IPS DF 19.7 (cell line): Measurements from ENCODE around the gene C1QL4.
A peak's percentile ranks its signal among the peaks of the same experiment; 100 is the strongest.

ENCODE experiments used
- DNase-seq: peaks from one replicate; pipeline ENCODE4 v3.0.0-alpha.2; 2013; ENCODE audit warnings: low read depth, low spot score

Gene C1QL4

DNA sequence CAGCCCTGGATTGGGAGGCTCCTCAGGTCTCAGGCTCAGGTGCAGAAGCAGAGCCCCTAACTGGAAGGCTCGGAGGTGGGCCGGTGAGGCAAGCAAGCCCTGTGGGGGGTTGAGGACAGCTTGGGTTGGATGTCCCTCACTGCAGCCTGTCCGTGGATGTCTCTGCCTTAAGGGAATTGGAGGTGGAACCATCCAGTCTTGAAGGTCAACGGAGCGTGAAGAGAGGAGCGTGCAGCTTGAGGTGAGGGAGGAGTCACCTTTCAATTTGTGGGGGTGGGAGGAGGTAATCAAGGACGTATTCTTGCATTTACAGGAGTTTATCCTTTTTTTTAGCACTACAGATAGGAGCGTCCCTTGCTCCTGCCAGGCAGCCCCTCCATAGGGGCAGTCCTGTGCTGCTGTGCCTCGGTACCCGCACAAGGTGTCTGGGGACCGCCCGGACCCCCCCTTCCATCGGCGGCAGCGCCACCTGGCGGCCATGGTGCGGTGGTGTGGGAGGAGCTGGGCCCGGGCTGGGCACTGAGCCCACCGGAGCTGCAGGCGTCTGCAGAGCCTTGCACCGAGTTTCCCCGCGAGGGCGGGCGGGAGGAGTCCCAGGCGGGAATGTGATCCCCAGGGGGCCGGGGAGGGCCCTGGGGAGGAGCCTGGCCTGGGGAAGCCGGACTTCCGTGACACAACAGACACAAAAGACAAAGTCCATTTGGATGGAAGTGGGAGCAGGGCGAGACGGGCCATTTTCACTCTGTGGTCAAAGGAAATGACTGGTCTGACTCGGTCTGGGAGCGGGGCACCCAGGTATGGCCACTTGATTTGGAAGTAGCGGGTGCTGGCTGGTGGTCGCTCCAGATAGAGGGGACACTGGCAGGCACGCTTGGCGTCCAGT is 10.6 kb upstream of the C1QL4 start:
- DNase-seq, result no peak

DNA sequence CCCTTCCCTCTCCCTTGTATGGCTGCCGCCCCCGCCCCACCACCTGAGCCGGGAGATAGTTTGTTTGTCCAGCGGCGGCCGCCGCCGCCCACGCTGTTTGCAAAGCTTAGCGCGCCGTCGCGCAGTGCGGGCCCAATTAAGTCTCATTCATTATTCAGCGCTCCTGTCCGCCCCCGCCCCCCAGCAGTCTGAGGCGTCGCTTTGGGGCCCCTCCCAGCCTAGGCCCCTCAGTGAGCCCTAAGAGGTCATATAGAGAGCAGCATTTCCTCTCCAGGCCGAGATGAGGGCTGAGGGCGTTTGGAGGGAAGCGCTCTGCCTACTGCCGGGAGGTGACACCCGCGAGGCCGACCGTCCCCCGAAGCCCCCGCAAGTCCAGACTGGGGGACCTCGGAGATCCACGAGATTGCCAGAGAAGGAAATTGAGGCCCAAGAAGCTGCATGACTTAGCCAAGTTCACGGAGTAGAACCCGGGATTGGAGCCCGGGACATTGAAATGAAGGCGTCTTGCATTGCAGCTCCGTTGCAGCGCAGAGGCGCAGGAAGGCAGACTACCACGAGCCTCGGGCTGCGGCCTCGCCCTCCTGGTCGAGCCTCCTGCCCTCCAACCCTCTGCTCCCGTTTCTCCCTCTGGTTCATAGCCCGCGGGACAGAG is 9.8 kb upstream of the C1QL4 start, which contains the start of gene DNAJC22:
TSS of gene DNAJC22 (plus strand) at position 230 of the 652 bp plus-strand sequence. CDS start 1,985 bp downstream, outside the sequence.
- DNase-seq, result no peak

DNA sequence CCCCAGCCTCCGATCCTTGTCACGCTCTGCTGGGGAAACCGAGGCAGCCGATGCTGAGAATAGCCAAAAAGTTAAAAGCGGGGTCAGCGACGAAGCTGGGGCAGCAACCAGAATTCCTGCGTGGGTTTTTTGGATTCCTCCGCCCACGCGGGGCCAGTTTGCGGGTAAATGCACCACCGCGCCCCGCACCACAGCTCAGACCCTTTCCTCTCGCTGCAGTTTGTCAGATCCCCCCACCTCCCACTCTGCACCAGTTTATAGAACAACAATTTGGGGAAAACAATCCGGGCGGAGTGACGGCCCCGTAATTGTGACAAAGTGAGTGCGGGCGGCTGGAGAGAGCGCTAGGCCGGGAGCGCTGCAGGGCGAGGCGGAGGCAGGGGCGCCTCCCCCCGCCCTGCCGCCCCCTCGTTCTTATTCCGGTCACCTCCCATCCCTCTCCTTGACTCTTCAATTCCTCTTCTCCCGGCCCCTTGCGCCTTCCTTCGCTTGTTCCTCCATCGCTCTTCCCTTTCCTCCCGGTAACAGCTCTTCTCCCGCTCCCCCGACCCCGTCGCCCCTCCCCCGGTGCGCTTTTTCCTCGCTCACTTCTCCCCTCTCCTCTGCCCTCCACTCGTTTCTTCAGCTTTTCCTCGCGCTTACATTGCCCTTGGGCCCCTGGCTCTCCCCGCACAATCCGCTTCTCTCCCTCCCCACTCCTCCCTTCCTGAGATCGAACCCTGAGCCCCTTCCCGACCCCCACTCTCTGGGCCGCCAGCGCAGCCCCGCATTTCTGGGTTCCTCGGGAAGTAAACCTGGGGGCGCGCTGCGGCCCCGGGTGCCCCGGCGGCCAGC is 9.1 kb upstream of the C1QL4 start:
- no peak for DNase-seq

DNA sequence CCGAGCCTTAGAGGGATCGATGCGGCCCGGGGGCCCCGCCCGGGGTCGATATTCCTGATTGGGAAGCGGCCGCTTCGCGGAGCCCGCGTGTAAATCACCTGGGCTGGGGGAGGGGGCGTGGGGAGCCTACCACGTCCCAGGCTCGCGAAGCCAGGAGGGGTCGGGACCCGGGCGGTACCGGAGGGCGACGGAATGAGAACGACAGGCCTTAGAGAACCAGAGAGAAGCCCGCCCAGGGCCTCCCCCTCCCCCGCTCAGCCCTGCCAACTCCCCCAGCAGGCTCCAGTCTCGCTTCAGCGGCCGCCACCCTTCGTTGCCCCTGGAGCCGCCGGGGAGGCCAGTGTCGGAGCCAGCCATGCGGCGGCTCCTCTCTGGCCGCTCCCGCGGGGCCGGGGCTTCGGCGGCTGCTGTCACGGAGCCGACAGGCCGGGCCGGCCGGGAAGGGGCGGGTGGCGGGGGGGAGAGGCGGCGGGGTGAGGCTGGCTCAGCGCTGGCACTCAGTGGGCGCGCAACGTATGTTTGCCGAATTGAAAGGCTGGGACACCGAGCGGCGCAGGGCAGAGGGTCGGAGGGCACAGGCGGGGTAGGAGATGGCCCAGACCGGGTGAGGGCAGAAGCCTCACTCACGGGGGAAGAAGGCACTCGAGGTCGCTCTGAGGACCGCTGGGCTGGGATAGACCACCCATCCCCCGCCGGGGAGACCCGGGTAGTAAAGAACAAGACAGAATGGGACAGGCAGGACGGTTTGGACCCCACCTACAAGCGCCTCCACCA is 8.2 kb upstream of the C1QL4 start:
- no peak for DNase-seq

DNA sequence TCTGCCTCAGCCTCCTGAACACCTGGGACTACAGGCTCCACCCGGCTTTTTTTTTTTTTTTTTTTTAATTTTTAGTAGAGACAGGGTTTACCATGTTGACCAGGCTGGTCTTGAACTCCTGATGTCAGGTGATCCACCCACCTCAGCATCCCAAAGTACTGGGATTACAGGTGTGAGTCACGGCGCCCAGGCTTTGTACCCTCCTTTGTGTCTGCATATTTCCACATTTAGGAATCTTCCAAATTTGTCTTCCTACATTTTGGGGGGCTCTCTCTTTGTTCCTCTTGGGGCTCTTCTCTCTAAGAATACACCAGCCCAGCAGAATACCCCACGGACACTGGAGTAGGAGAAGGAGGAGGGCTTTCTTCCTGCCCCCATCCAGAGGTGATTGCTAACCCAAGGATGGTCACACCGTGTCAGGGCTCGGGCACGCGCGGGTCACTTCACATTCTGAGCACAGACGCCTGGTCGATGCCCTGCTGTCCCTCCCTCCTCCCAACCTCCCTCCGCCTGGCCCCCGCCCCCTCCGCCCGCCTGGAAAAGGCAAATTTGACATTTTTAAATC is 7.6 kb upstream of the C1QL4 start:
- no peak for DNase-seq

DNA sequence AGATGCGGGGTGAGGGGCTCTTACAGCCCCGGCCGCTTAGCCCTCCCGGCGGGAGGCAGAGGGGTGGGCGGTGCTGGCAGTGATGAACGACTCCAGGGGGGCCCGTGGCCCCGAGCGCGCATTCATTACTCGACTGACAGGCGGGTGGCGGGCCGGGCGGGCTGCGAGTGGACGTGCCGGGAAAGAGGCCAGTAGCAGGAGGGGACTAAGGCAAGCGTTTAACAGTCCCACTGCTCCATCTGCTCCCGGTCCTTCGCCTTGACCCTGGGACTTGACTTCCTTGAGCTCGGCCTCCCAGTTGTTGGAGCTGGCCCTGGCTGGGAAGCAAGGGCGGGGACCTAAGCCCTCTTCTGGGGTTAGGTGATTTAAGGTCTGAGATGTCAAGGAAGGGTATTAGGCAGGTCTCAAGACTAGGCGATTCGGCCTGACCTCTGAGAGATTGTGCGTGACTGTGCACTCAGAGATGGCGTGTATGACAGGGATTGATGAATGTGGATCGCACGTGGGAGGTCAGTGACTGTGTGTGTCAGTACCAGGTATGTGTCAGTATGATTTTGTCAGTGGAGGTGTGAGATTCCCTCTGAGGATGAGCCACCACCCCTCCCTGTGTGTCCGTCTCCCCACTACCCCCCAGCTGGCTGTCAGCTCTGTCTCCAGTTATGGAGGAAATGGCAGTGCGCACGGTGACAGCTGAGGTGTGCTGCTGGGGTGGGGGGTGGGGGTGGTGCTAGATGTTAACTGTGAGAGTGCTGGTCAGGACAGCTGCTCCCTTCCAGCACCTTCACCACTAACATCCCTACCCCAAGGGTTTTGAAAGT is 6.1 kb upstream of the C1QL4 start:
- DNase-seq, result no peak

DNA sequence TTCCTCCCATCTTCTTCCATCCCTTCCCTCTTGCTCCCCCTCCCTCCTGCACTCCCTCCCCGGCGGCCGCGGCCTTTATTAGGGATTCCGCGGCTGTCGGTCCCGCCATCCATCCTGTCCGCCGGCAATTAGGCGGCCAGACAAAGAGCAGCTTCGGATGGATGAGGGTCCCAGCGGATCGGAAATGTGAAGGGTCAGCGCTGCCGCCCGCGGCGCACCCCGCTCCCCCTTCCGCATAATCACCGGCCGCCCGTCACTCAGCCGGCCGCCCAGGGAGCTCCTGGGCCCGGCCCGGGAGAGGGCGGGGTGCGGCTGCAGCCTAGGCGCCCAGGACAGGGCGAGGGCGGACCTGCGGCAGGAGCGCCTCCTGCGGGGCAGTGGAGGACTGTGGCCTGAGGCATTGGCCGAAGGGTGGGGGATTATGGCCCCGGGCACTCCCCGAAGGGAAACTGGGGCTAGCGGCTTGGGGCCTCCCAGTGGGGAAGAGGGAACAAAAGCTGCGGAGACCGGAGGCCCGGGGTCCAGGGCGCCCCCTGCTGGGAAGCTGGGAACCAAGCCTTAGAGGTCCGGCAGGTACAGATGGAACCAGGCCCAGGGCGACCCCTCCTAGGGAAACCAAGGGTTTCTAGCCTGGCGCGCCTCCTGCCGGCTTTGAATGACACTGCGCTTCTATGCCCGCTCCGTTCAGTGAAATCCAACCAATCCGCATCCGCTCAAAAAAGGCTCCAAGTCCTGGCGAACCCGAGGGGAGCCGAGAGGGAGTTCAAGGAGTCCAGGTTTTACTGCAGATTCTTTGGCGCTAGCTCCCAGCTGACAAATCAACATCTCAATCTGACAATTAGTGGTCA is 5.3 kb upstream of the C1QL4 start:
- DNase-seq, result peak; percentile 84

DNA sequence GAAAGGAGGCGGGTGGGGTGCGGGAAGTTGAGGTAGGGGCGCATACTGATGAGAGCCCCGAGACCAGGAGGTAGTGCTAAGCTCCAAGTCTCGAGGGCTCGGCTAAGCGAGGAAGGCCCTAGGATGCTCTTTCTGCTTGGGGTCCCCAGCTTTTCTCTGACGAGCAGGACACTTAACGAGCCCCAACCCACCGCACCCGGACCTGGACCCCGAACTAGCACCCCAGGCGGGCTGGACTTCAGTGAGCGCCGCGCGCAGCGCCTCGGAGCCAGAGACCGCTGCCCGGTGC is 4.7 kb upstream of the C1QL4 start:
- DNase-seq, result no peak

DNA sequence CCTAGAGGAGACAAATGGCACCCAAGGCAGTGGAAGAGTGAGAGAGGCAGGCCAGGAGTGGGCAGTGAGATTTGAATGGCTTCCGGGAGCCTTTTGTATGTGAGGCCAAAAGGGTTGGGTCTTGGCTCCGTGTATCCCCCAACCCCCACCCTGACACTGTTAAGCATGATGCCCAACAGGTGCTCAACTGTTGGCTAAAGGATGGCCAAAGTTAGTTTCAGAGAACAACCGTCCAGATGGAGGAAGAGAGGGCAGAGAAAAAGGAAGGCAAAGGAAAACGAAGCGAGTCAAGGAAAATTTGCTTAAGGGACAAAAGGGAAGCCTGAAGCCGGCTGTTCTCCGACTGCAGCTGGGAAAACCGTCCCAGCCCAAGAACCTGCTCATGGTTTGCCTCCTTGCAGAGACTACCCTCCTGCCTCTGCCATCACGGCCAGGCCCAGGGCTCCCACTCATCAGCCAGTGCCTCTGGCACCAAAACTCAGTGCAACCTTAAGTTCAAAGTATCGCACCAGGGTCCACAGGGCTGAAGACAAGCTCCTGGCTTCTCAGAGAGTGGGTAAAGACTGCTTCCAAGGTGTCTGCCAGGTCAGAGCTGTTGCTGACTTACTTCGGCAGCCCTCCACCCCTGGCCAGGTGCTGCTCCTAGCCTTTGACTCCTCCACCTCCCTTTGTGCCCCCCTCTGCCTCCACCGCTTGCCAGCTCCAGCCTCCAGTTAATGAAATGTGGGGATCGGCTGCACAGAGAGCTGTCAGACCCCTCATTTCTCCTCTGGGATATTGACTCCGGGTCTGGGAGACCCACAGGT is 4.2 kb upstream of the C1QL4 start:
- no peak for DNase-seq

DNA sequence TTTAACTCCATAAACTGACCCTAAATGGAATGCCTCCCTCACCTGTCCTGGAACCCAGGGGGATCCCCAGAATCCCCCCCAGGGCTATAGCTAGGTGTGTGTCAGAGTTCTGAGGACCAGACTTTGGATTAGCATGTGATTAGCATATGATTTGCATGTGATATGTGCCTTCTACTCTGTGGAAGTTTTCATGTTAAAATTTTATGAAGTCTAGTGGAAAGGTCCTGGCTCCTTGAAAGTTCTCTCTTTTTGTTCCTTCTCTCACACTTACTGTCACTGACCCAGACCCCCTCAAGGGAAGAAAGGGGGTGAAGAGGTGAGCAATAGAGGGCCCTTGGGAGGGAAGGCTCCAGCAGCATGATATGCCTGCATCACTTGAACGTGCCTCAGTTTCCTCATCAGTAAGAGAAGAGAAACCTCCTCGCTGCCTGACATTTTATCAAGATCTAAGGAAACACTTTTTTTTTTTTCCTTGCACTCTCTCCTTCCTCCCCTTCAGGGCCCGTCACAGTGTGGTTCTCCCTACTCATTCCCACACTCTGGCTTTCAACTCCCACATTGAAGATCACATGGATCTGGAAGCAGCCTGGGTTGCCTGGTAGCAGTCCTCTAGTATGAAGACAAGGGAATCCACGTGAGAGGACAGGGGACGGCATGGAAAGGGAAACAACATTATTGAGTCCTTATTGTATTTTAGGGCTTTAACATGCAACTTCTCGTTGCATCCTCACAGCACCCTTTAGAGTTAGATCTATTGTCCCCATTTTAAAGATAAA is 3.3 kb upstream of the C1QL4 start:
- no peak for DNase-seq

DNA sequence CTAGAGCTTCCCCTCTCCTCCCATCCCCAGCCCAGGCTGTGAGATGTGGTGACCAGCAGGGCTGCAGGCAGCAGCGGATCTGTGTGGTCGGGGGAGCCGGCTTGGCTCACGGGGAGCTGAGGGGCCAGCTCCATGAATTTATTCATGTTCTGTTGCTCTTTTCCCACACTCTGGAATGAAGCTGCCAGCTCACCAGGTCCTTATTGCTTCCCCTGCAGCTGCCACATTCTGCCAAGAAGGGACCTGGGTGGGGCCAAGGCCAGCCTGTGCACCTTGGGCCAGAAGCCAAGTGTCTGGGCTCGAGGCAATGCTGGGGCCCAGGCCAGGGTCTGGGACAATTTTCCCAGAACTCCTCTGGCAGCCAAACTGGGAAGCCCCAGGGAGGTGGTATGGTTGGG is 2.5 kb upstream of the C1QL4 start:
- DNase-seq, result no peak

DNA sequence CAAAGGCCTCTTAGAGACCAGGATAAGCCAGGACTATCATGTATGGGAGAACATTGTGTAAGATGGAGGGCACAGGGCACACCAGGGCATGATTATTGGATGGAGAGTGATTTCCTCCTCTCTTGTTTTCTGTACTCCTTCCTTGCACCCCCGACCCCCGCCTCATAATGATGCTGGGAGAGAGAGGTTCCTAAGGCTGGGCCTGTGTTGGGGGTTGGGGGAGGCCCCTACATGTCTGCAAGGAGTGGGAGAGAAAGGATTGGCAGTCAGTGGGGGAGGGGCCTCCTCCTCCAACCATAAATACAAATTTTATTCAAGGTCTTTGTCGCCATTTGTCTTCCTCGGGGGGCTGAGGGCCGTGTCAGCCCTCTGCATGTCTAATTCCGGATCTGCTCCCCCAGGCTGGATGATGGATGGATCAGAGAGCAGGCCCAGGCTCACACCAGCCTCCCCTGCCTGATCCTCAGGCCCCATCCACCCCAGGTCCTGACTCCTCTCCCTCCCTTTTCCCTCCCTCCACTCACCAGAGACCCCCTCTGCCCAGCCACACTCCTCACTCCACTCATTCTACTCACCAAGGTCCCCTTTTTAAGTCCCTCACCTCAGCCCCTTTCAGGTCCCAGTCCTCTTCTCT is 2.0 kb upstream of the C1QL4 start:
- DNase-seq, result no peak

DNA sequence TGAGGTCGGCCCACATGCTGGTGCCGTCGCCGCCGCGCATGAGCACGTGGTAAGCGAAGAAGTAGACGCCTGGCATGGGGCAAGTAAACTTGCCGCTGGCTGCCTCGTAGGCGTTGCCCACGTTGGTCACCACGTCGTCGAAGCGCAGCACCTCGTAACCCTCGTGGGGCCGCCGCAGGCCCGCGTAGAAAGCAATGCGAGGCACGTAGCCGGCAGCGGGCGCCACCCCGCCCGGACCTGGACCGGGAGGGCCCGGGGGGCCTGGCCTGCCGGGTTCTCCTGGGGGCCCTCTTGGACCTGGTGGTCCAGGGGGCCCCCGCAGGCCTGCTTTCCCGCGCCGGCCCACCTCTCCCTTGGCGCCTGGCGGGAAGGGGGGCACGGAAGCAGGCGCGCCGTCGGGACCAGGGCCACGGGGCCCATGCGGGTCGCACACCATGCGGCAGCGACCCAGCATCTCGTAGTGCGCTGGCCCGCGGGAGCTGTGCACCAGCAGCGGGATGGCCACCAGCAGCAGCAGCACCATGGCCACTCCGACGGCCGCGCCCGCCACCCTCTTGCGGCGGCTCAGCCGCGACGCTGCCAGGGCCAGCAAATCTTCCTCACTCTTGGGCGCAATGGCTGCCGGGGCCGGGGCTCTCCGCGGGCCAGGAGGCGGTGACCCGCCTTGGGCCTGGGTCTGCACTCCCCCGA is 888 bp downstream of the C1QL4 start:
- no peak for DNase-seq

DNA sequence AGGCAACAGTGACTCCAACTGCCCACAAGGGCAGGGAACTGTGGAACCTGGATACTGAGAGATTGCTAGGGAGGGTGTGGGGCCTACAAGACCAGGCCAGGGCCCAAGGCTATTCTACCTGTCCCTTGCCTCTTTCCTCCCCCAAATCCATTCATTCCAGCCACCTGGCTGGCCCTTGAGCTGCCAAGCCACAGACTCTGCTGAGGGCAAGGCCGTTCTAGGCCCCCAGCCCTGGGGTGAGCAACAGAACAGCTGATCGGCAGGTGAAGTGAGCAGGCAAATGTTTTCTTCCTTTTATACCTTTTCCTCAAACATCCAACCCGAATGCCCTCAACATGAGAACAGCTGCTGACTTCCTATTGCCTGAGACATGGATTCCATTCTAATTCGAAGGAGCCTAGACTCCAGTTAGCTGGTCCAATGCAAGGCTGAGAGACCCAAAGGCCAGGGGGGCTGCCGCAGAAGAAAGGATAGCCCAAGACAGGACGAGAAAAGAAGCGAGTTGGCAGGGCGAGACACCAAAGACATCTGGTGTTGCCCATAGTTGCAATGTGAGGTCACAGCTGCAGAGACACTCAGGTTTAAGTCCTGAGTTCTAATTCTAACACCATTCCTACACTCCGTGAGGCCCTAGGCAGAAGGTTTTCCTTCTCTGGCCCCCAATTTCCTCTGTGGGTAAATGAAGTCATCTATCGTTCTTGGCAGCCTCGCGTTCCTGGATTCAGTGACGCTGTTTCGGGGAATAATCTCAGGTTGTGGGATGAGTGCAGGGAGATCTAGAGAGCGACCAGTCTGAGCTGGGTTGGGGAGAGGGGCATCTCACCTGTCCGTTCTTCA is 1.7 kb downstream of the C1QL4 start:
- DNase-seq, result no peak

DNA sequence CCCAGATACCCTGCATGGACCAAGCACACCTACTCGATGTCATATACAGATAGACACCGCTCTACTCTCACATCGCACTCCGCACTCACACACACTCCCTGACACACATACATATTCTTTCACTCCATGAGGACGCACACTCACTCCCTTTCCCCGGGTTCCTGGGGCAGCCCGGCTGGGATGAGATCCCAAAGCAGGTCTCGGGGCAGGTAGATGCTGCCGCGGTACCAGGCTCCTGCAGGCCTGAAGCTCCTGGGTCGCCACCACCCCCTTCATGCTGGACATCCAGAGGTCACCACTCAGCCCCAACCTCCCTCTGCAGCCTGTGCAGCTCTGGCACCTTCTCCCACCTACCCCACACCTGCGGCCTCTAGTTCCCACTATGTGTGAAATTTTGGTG is 2.3 kb downstream of the C1QL4 start:
- no peak for DNase-seq

DNA sequence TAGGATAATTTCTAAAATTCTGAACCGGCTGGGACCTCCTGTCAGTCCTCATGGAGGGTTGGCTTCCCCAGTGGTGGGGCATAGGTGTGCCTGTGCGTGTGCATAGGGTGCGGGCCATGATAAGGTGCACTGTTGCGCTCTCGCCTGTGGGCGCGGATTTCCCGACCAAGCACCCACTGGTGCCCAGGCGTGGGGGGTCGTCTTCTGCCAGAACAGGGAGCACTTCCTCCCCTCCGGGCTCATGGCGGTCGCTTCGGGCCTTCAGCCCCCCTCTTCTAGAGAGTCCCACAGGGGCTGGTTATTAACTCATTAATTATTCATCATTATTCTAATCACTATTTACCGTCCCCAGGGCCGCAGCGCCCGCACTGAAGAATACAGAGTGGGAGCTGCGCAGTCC is 2.8 kb downstream of the C1QL4 start:
- DNase-seq, result no peak
